NCI-H82 (cell line): ENCODE data around the gene ARL14.

ENCODE experiments used
- DNase-seq: peaks from one replicate; lab custom pipeline; 2025; lab: John Stamatoyannopoulos, UW

Gene ARL14

GRCh38 chr3:160676547-160677303 is at the start of gene ARL14:
TSS of gene ARL14 (plus strand) at chr3:160677160. CDS start at chr3:160677347, 187 bp downstream.
- no peak for DNase-seq

- no peak for DNase-seq
Measured at GRCh38 chr3:160629491-160629890, 47.5 kb upstream of the ARL14 start.

- no peak for DNase-seq
Measured at GRCh38 chr3:160633361-160634083, 43.4 kb upstream of the ARL14 start.

GRCh38 chr3:160635213-160635612 is 41.7 kb upstream of the ARL14 start:
- no peak for DNase-seq

GRCh38 chr3:160637086-160637485 is 39.9 kb upstream of the ARL14 start:
- DNase-seq, result no peak

- DNase-seq, result no peak
Measured at GRCh38 chr3:160638184-160638583, 38.8 kb upstream of the ARL14 start.

GRCh38 chr3:160641665-160642309 is 35.2 kb upstream of the ARL14 start:
- no peak for DNase-seq

GRCh38 chr3:160643994-160644393 is 33.0 kb upstream of the ARL14 start:
- DNase-seq, result peak; percentile 59

- no peak for DNase-seq
Measured at GRCh38 chr3:160644491-160644890, 32.5 kb upstream of the ARL14 start.

- DNase-seq, result no peak
Measured at GRCh38 chr3:160648701-160649100, 28.3 kb upstream of the ARL14 start.

GRCh38 chr3:160649596-160649995 is 27.4 kb upstream of the ARL14 start:
- DNase-seq, result no peak

- DNase-seq, result no peak
Measured at GRCh38 chr3:160653512-160653911, 23.4 kb upstream of the ARL14 start.

GRCh38 chr3:160660902-160661301 is 16.1 kb upstream of the ARL14 start:
- DNase-seq, result no peak

GRCh38 chr3:160661660-160662059 is 15.3 kb upstream of the ARL14 start:
- DNase-seq, result peak; percentile 55

- no peak for DNase-seq
Measured at GRCh38 chr3:160665231-160665630, 11.7 kb upstream of the ARL14 start.

- no peak for DNase-seq
Measured at GRCh38 chr3:160665784-160666526, 11.0 kb upstream of the ARL14 start.

GRCh38 chr3:160667452-160667851 is 9.5 kb upstream of the ARL14 start:
- no peak for DNase-seq

- DNase-seq, result peak; percentile 82
Measured at GRCh38 chr3:160668454-160668853, 8.5 kb upstream of the ARL14 start.

GRCh38 chr3:160671231-160671630 is 5.7 kb upstream of the ARL14 start:
- DNase-seq, result no peak

- DNase-seq, result no peak
Measured at GRCh38 chr3:160671995-160672394, 5.0 kb upstream of the ARL14 start.

GRCh38 chr3:160673188-160673587 is 3.8 kb upstream of the ARL14 start:
- DNase-seq, result no peak

GRCh38 chr3:160675566-160676124 is 1.3 kb upstream of the ARL14 start:
- DNase-seq, result no peak
